ENCODE data around the gene FAM168A.

DNA sequence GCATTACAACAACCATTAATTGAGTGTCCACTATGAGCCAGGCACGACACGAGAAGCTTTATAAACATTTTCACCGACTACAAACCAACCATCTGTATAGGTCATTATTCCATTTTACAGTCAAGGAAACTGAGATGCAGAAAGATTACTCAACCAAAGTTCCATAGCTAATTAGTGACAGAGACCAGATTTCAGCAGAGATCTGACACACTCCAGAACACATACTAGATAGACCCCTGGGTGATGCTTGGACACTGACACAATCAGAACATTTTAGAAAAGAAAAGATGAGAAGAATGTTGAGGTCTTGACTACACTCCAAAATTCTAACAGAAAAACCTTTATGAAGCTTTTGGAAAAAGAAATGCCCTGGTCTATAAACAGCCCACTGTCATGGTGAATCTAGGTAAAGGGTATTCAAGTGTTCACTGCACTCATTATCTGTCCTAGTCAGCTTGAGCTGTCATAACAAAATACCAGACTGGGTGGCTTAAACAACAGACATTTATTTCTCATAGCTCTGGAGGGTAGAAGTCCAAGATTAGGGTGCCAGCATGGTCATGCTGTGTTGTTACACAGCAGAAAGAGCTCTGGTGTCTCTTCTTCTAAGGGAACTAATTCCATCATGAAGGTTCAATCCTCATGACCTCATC, 132.8 kb downstream of the FAM168A start:
- TF ChIP-seq CTCF (IDR thresholded peaks at IDR 0.05; ENCODE audit: insufficient read depth, low read length) (no peak), POLR2AphosphoS5 (IDR thresholded peaks at IDR 0.05; ENCODE audit: low read depth) (no peak), GABPA (IDR thresholded peaks at IDR 0.05; ENCODE audit: low read depth) (no peak), SPI1 (IDR thresholded peaks at IDR 0.05; ENCODE audit: borderline replicate concordance, low read depth) (no peak)
- TF ChIP-seq, protein P1, sequence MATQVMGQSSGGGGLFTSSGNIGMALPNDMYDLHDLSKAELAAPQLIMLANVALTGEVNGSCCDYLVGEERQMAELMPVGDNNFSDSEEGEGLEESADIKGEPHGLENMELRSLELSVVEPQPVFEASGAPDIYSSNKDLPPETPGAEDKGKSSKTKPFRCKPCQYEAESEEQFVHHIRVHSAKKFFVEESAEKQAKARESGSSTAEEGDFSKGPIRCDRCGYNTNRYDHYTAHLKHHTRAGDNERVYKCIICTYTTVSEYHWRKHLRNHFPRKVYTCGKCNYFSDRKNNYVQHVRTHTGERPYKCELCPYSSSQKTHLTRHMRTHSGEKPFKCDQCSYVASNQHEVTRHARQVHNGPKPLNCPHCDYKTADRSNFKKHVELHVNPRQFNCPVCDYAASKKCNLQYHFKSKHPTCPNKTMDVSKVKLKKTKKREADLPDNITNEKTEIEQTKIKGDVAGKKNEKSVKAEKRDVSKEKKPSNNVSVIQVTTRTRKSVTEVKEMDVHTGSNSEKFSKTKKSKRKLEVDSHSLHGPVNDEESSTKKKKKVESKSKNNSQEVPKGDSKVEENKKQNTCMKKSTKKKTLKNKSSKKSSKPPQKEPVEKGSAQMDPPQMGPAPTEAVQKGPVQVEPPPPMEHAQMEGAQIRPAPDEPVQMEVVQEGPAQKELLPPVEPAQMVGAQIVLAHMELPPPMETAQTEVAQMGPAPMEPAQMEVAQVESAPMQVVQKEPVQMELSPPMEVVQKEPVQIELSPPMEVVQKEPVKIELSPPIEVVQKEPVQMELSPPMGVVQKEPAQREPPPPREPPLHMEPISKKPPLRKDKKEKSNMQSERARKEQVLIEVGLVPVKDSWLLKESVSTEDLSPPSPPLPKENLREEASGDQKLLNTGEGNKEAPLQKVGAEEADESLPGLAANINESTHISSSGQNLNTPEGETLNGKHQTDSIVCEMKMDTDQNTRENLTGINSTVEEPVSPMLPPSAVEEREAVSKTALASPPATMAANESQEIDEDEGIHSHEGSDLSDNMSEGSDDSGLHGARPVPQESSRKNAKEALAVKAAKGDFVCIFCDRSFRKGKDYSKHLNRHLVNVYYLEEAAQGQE (IDR thresholded peaks at IDR 0.05; ENCODE audit: insufficient replicate concordance, low read depth): no peak

Data from HL-60 (cell line).